NCI-H146 (cell line): ENCODE measurements around the gene TTC39C.
"Not testable (repeated sequence)": the region's sequence is repeated elsewhere in the genome, so short reads cannot be mapped to it uniquely, and the experiment has no call there.

Experiments
- DNase-seq: peaks from one replicate; lab custom pipeline; 2025; lab: John Stamatoyannopoulos, UW

Gene TTC39C

GRCh38 chr18:24053211-24053610, 38.7 kb downstream of the TTC39C start:
- no peak for DNase-seq

DNA sequence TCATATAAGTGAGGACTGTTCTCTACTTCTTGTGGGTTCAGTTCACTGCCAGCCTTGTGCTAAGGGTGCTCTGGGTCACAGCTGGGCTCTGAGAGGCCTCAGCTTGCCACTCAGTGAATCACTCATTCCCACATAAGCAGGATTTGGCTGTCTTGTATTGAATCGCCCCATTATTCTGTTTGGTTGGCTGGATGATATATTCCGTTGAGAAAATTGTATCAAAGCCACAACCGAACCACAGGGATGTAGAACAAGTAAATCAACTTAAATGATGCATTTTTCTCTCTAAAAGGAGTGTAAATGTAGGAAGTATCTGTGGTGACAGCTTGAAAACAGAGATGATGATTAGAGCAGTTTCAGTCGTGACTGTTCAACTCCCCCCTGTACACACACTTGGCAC, 39.6 kb downstream of the TTC39C start:
- DNase-seq, result no peak

DNA sequence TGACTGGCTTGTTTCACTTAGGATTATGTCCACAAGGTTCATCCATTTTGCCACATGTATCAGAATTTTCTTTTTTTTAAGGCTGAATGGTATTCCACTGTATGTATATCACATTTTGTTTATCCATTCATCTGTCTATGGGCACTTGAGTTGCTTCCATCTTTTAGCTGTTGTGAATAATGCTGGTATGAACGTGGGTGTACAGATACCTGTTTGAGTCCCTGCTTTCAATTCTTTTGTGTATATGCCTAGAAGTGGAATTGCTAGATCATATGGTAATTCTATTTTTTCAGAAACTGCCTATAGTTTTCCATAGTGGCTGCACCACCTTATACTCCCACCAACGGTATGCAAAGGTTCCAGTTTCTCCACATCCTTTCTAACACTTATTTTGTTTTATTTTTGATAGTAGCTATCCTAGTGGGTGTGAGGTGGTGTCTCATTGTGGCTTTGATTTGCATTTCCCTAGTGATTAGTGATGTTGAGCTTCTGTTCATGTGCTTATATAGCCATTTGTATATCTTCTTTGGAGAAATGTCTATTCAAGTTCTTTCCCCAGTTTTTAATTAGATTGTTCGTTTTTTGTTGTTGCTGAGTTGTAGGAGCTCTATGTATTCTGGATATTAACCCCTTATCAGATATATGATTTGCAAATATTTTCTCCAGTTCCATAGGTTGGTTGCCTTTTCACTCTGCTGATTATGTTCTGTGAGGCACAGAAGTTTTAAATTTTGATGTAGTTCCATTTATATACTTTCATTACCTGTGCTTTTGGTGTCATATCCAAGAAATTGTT, 40.7 kb downstream of the TTC39C start:
- DNase-seq, result no peak

DNA sequence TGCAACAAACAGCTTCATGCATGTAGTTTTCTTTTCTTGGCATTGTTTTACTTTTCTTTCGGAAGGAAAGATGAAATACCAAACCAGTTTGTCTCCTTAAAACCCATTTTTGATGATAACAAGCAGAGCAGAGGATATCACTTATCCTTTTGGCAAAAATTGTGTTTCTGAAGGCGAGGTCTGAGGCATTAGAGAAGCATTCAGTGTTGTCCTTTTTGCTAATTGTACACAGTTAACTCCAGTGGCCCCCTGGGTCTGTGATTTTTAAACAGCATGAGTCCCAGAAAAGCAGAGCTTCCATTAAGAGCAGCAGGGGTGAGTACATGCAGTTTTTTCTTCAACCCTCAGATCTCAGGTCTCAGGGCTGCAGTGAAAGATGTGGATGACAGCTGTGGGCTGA, 41.3 kb downstream of the TTC39C start:
- DNase-seq, result peak; percentile 86

- DNase-seq, result no peak
Observed at GRCh38 chr18:24056506-24056905, 42.0 kb downstream of the TTC39C start.

GRCh38 chr18:24057804-24058203, 43.2 kb downstream of the TTC39C start:
- no peak for DNase-seq

DNA sequence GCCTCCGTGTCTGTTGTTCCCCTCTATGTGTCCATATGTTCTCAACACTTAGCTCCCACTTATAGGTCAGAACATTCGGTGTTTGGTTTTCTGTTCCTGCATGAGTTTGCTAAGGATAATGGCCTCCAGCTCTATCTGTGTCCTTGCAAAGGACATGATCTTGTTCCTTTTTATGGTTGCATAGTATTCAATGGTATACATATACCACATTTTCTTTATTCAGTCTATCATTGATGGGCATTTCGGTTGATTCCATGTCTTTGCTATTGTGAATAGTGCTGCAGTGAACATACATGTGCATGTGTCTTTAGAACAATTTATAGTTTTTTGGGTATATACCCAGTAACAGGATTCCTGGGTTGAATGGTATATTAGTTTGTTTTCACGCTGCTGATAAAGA, 44.8 kb downstream of the TTC39C start:
- not testable (repeated sequence) for DNase-seq

- no peak for DNase-seq
Observed at GRCh38 chr18:24060644-24061043, 46.1 kb downstream of the TTC39C start.

- no peak for DNase-seq
Observed at GRCh38 chr18:24063121-24063731, 48.7 kb downstream of the TTC39C start.

GRCh38 chr18:24064391-24065100, 50.0 kb downstream of the TTC39C start:
- no peak for DNase-seq

- DNase-seq, result no peak
Observed at GRCh38 chr18:24065906-24066305, 51.4 kb downstream of the TTC39C start.

GRCh38 chr18:24068945-24069693, 54.6 kb downstream of the TTC39C start:
- no peak for DNase-seq

DNA sequence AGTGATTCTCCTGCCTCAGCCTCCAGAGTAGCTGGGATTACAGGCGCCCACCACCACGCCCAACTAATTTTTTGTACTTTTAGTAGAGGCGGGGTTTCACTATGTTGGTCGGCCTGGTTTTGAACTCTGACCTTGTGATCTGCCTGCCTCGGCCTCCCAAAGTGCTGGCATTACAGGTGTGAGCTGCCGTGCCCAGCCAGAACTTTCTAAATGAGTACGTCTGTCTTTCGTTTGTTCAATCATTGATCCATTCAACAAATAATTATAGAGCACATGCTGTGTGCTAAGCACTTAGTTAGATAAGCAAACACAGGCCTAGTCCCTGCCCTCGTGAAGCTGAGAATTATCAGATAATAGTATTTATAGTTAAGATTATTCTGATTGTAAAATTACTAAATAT, 56.5 kb downstream of the TTC39C start:
- peak; percentile 89 for DNase-seq

- peak; percentile 62 for DNase-seq
Observed at GRCh38 chr18:24071779-24072178, 57.2 kb downstream of the TTC39C start.

- no peak for DNase-seq
Observed at GRCh38 chr18:24072743-24073142, 58.2 kb downstream of the TTC39C start.

- no peak for DNase-seq
Observed at GRCh38 chr18:24073791-24074190, 59.2 kb downstream of the TTC39C start.

GRCh38 chr18:24074757-24075156, 60.2 kb downstream of the TTC39C start:
- DNase-seq, result not testable (repeated sequence)

DNA sequence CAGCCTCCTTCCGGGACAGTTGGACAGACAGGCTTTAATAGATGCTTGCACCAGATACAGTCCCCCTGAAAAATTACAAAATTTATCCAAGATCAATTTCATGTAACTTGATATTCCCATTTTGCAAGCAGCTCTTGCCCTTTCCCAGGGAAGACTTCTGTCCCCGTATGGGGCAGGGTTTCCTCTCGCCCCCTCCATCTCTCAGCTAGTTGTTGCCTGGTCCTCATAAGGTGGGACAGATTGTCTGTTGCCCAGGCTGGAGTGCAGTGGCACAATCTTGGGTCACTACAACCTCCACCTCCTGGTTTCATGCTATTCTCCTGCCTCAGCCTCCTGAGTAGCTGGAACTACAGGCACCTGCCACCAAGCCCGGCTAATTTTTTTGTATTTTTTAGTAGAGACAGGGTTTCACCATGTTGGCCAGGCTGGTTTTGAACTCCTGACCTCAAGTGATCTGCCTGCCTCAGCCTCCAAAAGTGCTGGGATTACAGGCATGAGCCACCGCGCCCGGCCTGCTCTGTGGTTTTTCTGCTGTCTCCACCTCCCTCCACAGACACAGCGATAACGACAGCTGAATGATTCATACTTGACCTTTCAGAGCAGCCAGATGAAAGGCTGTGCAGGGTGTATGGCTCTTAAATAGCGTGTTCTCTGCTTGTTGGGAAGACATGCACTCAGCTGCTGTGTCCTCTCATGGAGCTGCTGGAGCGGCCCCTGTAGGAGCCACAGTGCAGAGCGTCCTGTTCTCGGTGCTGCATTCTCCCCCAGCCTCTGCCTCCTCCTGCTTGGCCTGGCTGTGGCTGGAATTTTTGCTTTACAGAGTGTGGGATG, 61.4 kb downstream of the TTC39C start:
- peak; percentile 98 for DNase-seq

GRCh38 chr18:24076950-24077349, 62.4 kb downstream of the TTC39C start:
- DNase-seq, result peak; percentile 93

DNA sequence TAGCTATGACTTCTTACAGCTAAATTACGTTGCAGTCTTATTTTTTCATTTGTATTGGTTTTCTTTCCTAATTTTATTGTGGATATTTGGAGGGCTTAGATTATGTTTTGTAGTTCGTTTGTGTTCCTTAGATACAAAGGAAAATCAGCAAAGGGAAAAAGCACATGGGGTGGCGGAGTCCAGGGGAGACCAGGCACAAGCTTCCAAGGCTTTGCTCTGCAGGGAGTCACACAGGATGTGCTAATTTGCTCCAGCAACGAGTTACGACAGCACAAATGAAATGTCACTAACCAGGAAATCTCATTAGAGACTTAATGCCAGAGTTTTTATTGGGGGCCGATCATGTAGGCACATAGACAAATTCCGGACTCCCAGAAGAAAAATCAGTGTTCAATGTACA, 63.8 kb downstream of the TTC39C start:
- peak; percentile 59 for DNase-seq

DNA sequence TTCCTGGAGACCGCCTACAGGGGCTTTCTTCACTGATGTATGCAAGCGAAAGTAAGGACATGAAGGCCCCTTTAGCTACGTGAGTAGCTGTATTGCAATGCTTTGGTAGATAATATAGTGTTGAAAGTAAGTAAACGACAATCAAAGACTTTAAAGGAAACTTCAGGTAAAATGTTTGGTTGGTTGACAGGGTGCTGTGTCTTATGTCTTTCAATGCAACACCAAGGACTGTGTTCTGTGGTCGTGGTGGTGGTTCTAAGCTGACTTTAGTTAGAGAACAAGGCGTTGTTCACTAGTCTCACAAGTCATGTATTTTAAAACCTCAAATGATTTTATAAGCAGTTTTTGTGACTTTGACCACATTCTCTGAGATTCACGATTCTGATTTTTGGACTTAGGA, 66.3 kb downstream of the TTC39C start:
- DNase-seq, result no peak
